ENCODE measurements around the gene SLC9C1.

GRCh38 chr3:112315791-112316190 is 21.8 kb upstream of the SLC9C1 start:
- TF ChIP-seq CTCF (conservative IDR thresholded peaks at IDR 0.05; ENCODE audit: low read length), result no peak
- TF ChIP-seq EZH2phosphoT487 (IDR thresholded peaks at IDR 0.05; ENCODE audit: borderline replicate concordance), result no peak
